ENCODE measurements around the gene RUVBL1. TPM values are rescaled to one million over a fixed set of nuclear protein-coding genes. Genes with fewer than 3 reads are reported as not detected.
A peak's percentile ranks its signal among the peaks of the same experiment; 100 is the strongest.

Gene RUVBL1
- total RNA-seq, 2 donors from 2014 or later, result 81.2 to 91.1 TPM

DNA sequence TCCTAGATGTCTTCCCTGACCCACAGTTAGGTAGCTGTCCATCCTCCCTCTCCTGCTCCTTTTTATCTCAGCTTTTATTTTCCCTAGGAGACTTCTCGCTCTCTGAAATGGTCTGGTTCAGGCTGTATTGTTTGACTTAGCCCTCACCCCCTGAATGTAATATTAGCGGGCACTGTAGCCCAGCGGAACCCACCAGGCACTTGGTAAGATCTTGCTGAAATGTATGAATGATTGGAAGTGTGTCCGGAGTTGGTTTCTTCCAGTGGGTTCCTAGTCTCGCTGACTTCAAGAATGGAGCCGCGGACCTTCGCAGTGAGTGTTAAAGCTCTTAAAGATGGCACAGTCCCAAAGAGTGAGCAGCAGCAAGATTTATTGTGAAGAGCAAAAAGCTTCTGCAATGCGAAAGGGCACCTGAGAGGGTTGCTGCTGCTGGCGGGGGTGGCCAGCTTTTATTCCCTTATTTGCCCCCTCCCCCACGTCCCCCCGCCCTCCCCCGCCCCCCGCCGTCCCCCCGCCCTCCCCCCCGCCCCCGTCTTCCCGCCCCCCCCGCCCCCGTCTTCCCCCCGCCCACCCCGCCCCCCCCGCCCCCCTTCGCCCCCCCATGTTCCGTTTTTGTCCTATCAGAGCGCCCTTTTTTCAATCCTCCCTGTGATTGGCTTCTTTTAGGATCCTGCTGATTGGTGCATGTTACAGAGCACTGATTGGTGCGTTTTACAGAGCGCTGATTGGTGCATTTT is 29.0 kb upstream of the RUVBL1 start:
- Mint-ChIP-seq H3K36me3 (ENCODE audit: low read depth) (peaks cover 17% of the 10 kb centered on the region), H3K27ac (peak overlapping the region; percentile 62), H3K9me3 (no peaks in the 10 kb centered on the region), H3K4me3 (peak overlapping the region; percentile 75), H3K4me1 (peaks cover 3% of the 10 kb centered on the region), H3K27me3 (ENCODE audit: insufficient read depth) (peaks cover 33% of the 10 kb centered on the region)
- Histone ChIP-seq H3K4me1 (ENCODE audit: control insufficient read depth, insufficient read depth, low read length) (no peaks in the 10 kb centered on the region), H3K4me3 (ENCODE audit: low read length) (peak overlapping the region; percentile 89), H3K27me3 (ENCODE audit: control insufficient read depth, insufficient read depth, low read length, poor library complexity, severe bottlenecking) (peaks cover 18% of the 10 kb centered on the region), H3K9ac (ENCODE audit: extremely low read depth, low read length, poor library complexity, severe bottlenecking) (no peak overlapping the region), H3K27ac (ENCODE audit: low read depth, low read length) (no peak overlapping the region), H3K9me3 (ENCODE audit: control insufficient read depth, low read length) (peaks cover 11% of the 10 kb centered on the region), H3K36me3 (ENCODE audit: control insufficient read depth, insufficient read depth, low read length) (peaks cover 6% of the 10 kb centered on the region)
- TF ChIP-seq, protein P1, sequence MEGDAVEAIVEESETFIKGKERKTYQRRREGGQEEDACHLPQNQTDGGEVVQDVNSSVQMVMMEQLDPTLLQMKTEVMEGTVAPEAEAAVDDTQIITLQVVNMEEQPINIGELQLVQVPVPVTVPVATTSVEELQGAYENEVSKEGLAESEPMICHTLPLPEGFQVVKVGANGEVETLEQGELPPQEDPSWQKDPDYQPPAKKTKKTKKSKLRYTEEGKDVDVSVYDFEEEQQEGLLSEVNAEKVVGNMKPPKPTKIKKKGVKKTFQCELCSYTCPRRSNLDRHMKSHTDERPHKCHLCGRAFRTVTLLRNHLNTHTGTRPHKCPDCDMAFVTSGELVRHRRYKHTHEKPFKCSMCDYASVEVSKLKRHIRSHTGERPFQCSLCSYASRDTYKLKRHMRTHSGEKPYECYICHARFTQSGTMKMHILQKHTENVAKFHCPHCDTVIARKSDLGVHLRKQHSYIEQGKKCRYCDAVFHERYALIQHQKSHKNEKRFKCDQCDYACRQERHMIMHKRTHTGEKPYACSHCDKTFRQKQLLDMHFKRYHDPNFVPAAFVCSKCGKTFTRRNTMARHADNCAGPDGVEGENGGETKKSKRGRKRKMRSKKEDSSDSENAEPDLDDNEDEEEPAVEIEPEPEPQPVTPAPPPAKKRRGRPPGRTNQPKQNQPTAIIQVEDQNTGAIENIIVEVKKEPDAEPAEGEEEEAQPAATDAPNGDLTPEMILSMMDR (conservative IDR thresholded peaks at IDR 0.05), result no peak
- WGBS, 2 experiments (ENCODE audit: insufficient coverage in 1 of 2, insufficient read length in 1 of 2), result 71 to 75% methylated on average over 8 to 12 of the region's 29 CpGs
- DNase-seq, result no peak

DNA sequence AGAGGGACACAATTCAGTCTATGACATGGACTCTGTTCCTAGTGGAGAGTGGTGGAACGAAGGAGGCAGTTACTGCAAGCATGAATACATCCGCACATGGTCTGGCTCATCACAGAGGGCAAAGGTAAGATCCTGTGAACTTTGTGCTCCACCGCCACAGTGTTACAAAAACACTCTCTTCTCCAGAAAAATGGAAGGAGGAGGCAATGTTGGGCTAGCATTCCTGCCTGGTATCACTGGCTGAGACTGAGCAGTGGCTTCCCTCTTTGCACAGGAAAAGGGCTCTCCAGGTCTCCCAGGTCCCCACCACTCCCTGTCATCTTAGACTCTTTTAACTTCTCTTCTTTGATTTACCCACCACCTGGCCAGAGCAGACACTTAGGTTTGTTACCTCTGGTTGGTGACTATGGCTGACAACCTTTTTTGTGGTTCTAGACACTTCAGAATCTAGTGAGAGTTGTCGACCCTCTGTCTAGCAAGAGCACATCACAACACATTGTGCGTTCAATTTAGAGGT is 28.2 kb upstream of the RUVBL1 start:
- 91 to 94% methylated on average over 3 to 5 of the region's 5 CpGs for WGBS, 2 experiments (ENCODE audit: insufficient coverage in 1 of 2, insufficient read length in 1 of 2)
- Histone ChIP-seq H3K9ac (ENCODE audit: extremely low read depth, low read length, poor library complexity, severe bottlenecking) (no peak overlapping the region), H3K9me3 (ENCODE audit: control insufficient read depth, low read length) (peaks cover 3% of the 10 kb centered on the region), H3K36me3 (ENCODE audit: control insufficient read depth, insufficient read depth, low read length) (peaks cover 6% of the 10 kb centered on the region), H3K27ac (ENCODE audit: low read depth, low read length) (no peak overlapping the region), H3K4me1 (ENCODE audit: control insufficient read depth, insufficient read depth, low read length) (no peaks in the 10 kb centered on the region), H3K4me3 (ENCODE audit: low read length) (no peak overlapping the region), H3K27me3 (ENCODE audit: control insufficient read depth, insufficient read depth, low read length, poor library complexity, severe bottlenecking) (peaks cover 18% of the 10 kb centered on the region)
- Mint-ChIP-seq H3K27ac (no peak overlapping the region), H3K9me3 (no peaks in the 10 kb centered on the region), H3K27me3 (ENCODE audit: insufficient read depth) (peaks cover 39% of the 10 kb centered on the region), H3K4me1 (peaks cover 3% of the 10 kb centered on the region), H3K36me3 (ENCODE audit: low read depth) (peaks cover 9% of the 10 kb centered on the region), H3K4me3 (no peak overlapping the region)
- no peak for DNase-seq
- TF ChIP-seq, protein P1 (conservative IDR thresholded peaks at IDR 0.05), result no peak

DNA sequence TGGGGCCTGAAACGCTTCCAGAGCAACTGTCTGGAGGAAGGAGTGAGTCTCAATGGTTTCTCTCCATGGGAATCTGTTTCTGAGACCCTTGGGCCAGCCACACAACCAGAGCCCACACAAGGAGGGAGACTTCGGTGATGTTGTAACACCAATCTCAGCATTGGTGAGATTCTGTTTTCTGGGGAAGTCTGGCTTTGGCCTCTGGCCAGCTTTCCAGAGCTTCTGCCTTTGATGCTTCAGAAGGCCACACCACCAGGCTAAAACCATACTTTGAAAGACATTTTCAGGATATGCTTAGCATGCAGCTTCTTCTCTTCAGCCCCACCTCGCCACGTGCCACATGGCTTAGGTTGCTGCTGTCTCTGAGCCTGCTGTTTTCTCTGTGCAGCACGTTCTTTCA is 26.0 kb upstream of the RUVBL1 start:
- peaks cover 18% of the 10 kb centered on the region for H3K27me3 ChIP-seq (ENCODE audit: control insufficient read depth, insufficient read depth, low read length, poor library complexity, severe bottlenecking)
- DNase-seq, result no peak
- 85 to 86% methylated on average over 5 of the region's 5 CpGs for WGBS, 2 experiments (ENCODE audit: insufficient coverage in 1 of 2, insufficient read length in 1 of 2)
- TF ChIP-seq, protein P1 (conservative IDR thresholded peaks at IDR 0.05), result no peak
- H3K9me3 Mint-ChIP-seq, result no peaks in the 10 kb centered on the region
- no peak overlapping the region for H3K27ac ChIP-seq (ENCODE audit: low read depth, low read length)
- no peak overlapping the region for H3K27ac Mint-ChIP-seq
- no peaks in the 10 kb centered on the region for H3K4me1 ChIP-seq (ENCODE audit: control insufficient read depth, insufficient read depth, low read length)
- no peaks in the 10 kb centered on the region for H3K36me3 Mint-ChIP-seq (ENCODE audit: low read depth)
- H3K36me3 ChIP-seq (ENCODE audit: control insufficient read depth, insufficient read depth, low read length), result no peaks in the 10 kb centered on the region
- H3K4me3 Mint-ChIP-seq, result no peak overlapping the region
- no peaks in the 10 kb centered on the region for H3K9me3 ChIP-seq (ENCODE audit: control insufficient read depth, low read length)
- H3K4me1 Mint-ChIP-seq, result peaks cover 3% of the 10 kb centered on the region
- peaks cover 42% of the 10 kb centered on the region for H3K27me3 Mint-ChIP-seq (ENCODE audit: insufficient read depth)
- H3K9ac ChIP-seq (ENCODE audit: extremely low read depth, low read length, poor library complexity, severe bottlenecking), result no peak overlapping the region
- no peak overlapping the region for H3K4me3 ChIP-seq (ENCODE audit: low read length)

Measured in endodermal cell (in vitro differentiated cells).